Left kidney (tissue), 2 donors: Measurements from ENCODE around the gene PAFAH1B2. TPM values are rescaled to one million over a fixed set of nuclear protein-coding genes. Genes with fewer than 3 reads are reported as not detected.
"Not testable (repeated sequence)": the region's sequence is repeated elsewhere in the genome, so short reads cannot be mapped to it uniquely, and the experiment has no call there.

Experiments used
- DNase-seq: peaks from one replicate; pipeline ENCODE4 v3.0.0-alpha.2; 2013
- polyA plus RNA-seq: library from polyadenylated mRNA; unstranded; fragments of 120-200 nt; gene quantifications from one replicate; pipeline ENCODE4 v1.2.1, GENCODE V29; 2013; ENCODE audit not compliant: insufficient read length

The PAFAH1B2 gene
- polyA plus RNA-seq, 1 donor: 83.9 TPM

DNA sequence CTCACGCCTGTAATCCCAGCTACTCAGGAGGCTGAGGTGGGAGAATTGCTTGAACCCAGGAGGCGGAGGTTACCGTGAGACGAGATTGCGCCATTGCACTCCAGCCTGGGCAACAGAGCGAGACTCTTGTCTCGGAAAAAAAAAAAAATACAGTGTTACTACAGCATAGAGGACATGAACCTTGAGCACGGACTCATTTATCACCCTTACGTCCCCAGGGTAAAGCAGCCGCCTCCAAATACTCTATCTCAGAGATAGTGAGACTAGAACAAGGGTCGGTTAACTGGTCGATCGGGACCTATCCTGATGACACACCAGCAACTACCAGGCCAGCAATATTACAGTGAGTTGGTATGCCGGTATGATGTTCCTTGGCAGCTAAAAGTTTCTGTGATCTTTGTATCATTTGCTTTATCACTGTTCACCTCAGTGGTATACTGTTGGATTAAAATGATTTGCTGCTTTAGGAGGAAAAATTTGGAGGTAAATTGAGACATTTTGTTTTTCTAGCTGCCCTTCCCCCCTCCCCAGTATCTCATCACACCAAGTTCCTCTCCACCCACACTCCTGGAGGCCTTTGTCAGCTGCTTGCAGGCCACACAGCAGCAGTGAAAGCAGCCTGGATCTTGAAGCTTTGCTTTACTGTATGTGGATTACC, 27.4 kb downstream of the PAFAH1B2 start:
- DNase-seq: no peak

GRCh38 chr11:117172724-117173421, 28.8 kb downstream of the PAFAH1B2 start:
- DNase-seq: no peak

GRCh38 chr11:117175104-117175503, 31.0 kb downstream of the PAFAH1B2 start:
- no peak for DNase-seq

DNA sequence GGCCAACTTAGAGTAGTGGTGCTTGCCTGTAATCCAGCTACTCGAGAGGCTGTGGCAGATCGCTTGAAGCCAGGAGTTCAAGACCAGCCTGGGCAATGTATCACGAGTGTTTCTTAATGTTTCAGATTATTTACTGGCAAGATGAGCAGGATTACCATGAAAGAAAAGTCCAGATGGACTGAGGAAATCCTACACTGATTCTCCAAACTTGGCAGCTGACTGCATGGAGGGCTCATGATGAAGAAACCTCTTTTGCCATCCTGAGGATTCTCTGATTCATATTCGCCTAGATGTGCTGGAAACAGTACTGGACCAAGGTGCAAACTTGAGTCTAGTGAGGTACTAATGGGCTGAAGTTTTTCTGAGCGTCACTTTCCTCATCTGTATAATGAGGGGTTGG, 31.7 kb downstream of the PAFAH1B2 start:
- no peak for DNase-seq

GRCh38 chr11:117176186-117176585, 32.1 kb downstream of the PAFAH1B2 start:
- DNase-seq: no peak

- DNase-seq: no peak
Measured at GRCh38 chr11:117177534-117178209, 33.6 kb downstream of the PAFAH1B2 start.

GRCh38 chr11:117178210-117179034, 34.3 kb downstream of the PAFAH1B2 start, which contains the start of gene SIDT2:
TSS of gene SIDT2 (plus strand) at chr11:117178743. CDS start at chr11:117179264, 521 bp downstream.
- DNase-seq: peak; percentile 96

- DNase-seq: no peak
Measured at GRCh38 chr11:117179048-117179999, 35.2 kb downstream of the PAFAH1B2 start.

DNA sequence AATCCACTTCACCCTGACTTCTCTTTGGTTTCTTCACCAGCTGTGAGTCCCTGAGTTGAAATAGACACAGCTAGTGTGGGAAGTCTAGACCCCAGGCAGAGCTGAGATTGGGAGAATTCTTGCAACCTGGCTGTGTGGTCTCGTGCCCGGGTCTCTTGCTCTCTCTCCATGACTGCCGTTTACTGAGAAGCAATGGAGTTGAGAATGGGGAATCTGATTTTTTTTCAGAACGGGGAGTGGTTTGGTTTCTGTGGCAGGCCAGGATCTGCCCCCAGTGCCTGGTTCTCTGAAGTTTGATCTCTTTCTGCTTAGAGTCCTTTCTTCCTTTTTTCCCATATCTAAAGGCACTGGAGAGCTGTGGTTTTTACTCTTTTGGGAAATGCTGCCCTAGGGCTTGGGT, 35.9 kb downstream of the PAFAH1B2 start:
- no peak for DNase-seq

DNA sequence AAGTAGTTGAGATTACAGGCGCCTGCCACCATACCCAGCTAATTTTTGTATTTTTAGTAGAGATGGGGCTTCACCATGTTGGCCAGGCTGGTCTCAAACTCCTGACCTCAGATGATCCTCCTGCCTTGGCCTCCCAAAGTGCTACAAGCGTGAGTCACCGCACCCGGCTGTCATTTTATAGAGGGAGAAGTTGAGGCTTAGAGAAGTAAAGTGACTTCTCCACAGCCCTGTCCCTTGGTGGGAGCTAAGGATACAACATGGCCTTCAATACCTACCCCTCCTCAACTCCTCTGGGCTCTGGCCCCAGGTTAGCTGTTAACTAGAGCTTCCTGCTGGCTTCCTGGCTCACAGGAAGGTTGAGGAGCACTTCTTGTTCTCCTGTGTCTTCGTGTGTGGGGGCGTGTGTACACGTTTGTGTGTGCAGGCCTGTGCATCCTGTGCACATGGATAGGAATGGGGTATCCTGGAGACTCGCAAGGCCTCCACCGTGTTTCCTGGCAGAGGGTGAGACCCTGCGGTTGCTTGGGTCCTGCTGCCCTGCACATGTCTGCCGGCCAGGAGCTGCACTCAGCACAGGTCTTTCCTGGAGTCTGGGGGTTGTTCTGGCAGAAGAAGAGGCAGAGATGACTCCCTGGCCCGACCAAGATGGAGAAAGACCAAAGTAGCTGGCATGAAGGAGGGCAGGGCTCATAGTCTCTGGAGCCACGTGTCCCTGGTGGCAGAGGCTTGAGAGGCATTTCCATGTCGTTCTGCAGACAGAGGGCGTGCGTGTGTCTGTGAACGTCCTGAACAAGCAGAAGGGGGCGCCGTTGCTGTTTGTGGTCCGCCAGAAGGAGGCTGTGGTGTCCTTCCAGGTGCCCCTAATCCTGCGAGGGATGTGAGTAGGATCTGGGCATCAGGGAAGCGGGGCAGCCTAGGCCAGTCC, 36.8 kb downstream of the PAFAH1B2 start:
- no peak for DNase-seq

DNA sequence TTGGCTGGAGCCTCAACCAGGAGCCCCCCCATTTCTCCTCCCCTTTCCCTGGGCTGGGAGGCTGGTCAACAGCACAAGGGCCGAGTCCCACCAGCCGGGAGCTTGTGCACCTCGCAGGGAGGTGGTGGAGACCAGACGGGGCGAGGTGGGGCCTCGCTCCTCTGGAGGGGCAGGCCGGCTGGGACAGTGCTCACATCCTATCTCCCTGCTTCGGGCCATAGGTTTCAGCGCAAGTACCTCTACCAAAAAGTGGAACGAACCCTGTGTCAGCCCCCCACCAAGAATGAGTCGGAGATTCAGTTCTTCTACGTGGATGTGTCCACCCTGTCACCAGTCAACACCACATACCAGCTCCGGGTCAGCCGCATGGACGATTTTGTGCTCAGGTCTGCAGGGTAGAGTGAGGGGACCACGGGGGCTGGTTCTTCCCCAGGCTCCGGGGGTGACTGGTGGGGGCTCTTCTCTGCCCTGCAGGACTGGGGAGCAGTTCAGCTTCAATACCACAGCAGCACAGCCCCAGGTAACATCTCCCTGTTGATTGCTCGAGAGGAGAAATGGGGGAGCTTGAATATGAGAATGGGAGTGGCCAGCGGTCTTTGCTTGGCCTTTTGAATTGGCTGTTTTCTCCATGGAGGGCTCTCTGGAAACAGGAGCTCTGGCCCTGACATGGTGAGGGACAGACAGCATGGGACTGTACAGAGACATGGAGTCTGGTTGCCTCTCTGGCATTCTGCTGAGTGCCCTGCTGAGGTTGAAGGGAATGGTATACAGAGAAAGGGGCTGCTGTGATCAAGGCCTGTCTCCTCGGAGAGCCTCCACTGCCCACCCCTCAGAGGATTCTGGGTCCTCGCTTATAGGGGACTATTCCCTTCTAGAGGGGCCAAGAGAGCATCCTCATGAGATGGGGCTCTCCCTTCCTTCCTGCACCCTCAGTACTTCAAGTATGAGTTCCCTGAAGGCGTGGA, 37.8 kb downstream of the PAFAH1B2 start:
- no peak for DNase-seq

- DNase-seq: no peak
Measured at GRCh38 chr11:117182551-117182935, 38.5 kb downstream of the PAFAH1B2 start.

GRCh38 chr11:117183178-117183577, 39.1 kb downstream of the PAFAH1B2 start:
- DNase-seq: not testable (repeated sequence)

- no peak for DNase-seq
Measured at GRCh38 chr11:117183724-117184349, 39.8 kb downstream of the PAFAH1B2 start.

DNA sequence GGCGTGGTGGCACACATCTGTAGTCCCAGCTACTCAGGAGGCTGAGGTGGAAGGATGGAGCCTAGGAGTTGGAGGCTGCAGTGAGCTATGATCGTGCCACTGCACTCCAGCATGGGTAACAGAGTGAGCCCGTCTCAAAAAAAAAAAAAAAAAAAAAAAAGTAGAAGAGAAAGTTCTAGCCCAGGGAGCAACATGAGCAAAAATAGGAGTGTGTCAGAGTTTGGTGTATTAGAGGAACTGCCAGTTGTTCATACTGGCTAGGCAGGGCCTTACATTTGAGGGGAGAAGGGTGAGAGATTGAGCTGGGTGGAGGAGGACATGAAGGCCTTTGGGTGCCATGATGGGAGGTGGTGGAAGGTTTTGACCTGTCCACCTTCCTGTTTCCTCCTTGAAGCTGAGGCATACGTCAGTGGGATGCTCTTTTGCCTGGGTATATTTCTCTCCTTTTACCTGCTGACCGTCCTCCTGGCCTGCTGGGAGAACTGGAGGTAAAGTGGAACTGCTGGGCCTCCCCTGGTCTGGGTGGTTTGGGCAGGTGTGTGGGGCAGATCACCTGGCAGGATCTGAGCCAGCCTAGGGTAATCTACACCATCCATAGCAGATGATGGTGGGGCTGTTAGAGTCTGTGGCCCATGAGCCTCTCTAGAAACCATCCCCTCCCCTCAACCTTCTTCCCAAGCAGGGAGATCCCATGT, 41.8 kb downstream of the PAFAH1B2 start:
- DNase-seq: no peak

DNA sequence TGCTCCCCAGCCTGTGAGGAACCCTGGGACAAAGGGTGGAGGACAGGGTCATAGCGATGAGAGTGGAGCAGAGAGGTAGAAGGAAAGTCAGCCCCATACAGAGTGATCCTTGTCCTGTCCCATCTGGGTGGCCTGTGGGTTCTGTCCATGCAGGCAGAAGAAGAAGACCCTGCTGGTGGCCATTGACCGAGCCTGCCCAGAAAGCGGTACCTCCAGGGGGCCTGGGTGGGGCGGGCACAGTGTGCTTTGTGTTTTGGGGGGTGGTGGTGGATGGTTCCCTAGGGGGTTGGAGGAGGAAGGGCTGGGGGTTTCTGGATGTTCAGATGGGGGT, 42.3 kb downstream of the PAFAH1B2 start:
- no peak for DNase-seq

GRCh38 chr11:117187007-117187406, 42.9 kb downstream of the PAFAH1B2 start:
- no peak for DNase-seq

DNA sequence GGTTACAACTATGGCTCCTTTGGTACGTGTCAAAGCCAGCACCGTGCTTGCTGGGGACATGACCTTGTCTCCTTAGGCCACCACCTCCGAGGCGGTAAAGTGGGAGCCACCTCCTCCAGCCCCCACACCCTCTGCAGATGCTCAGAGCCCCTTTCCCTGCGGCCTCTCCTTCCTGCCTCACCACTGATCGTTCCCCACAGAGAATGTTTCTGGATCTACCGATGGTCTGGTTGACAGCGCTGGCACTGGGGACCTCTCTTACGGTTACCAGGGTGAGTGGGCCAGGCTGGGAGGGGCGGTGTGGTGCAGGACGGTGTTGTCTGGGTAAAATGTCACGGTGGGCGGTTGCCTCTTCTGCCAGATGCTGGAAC, 43.3 kb downstream of the PAFAH1B2 start:
- no peak for DNase-seq
